Embryonic facial prominence (tissue), 1 donor: ENCODE measurements around the gene RPL41.
"Not testable (repeated sequence)": the region's sequence is repeated elsewhere in the genome, so short reads cannot be mapped to it uniquely, and the experiment has no call there.

Experiments used
- DNase-seq: peaks from one replicate; pipeline ENCODE4 v3.0.0-alpha.2; 2016; ENCODE audit errors: extremely low spot score

The RPL41 gene

GRCh38 chr12:56103066-56103711, 13.2 kb upstream of the RPL41 start:
- no peak for DNase-seq

GRCh38 chr12:56103823-56104108, 12.7 kb upstream of the RPL41 start:
- DNase-seq: no peak

- peak; percentile 94 for DNase-seq
These were observed 12.2 kb upstream of the RPL41 start, which contains the start of gene PA2G4 for GRCh38 chr12:56104109-56104814. TSS of gene PA2G4 (plus strand) at chr12:56104559. CDS start at chr12:56104738, 179 bp downstream.

- no peak for DNase-seq
These were observed 11.4 kb upstream of the RPL41 start for GRCh38 chr12:56104815-56105608.

GRCh38 chr12:56105609-56105902, 10.9 kb upstream of the RPL41 start:
- DNase-seq: no peak

- DNase-seq: no peak
These were observed 9.2 kb upstream of the RPL41 start for GRCh38 chr12:56107242-56107641.

DNA sequence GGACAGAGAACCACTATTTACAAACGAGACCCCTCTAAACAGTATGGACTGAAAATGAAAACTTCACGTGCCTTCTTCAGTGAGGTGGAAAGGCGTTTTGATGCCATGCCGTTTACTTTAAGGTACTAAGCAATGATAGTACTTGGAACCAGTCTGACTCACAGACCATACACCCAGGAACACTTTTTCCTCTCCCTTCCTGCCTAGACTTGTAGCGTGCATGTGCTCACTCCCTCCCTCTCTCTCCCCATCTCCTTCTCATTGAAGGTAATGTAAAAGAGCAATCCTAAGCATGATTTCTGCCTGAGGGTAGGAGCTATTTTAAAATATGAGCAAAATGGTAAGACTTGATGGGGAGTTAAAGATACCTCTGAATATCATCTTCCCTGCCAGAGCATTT, 5.9 kb upstream of the RPL41 start:
- DNase-seq: no peak

- no peak for DNase-seq
These were observed 2.3 kb upstream of the RPL41 start for GRCh38 chr12:56114084-56114483.

DNA sequence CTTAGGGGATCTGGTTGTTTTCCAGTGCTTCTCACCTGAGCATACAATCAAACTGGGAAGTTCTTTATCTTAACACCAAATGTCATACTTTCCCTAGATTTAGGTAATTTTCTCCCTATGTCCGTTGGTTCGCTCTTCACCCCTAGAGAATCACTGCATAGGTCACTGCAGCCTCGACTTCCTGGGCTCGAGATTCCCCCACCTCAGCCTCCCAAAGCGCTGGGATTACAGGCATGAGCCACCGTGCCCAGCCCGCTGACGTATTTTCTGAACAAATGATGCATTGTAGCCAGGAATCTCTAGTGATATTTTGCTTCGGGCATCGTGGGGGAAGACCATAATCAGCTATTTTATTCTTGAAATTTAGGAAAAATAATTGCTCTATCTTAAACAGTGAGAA, 1.1 kb upstream of the RPL41 start:
- DNase-seq: no peak

DNA sequence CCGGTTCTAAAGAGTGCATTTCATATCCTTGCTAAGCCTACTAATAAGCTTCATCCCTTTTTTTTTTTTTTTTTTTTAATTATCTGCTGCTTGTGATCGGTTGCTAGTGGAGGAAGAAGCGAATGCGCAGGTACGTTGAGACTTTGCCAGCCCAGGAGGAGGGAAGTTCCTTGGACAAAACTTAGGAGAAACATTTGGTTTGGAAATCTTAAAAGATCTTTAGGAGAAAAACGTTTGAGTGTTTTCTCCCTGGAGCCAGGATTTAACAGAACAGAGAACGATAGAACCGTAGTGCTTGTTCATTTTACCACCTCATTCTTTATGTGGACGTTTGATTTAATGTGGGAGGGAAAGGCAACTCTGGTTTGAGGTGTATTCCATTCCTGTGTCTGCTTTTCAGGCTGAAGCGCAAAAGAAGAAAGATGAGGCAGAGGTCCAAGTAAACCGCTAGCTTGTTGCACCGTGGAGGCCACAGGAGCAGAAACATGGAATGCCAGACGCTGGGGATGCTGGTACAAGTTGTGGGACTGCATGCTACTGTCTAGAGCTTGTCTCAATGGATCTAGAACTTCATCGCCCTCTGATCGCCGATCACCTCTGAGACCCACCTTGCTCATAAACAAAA, 761 bp downstream of the RPL41 start:
- not testable (repeated sequence) for DNase-seq

DNA sequence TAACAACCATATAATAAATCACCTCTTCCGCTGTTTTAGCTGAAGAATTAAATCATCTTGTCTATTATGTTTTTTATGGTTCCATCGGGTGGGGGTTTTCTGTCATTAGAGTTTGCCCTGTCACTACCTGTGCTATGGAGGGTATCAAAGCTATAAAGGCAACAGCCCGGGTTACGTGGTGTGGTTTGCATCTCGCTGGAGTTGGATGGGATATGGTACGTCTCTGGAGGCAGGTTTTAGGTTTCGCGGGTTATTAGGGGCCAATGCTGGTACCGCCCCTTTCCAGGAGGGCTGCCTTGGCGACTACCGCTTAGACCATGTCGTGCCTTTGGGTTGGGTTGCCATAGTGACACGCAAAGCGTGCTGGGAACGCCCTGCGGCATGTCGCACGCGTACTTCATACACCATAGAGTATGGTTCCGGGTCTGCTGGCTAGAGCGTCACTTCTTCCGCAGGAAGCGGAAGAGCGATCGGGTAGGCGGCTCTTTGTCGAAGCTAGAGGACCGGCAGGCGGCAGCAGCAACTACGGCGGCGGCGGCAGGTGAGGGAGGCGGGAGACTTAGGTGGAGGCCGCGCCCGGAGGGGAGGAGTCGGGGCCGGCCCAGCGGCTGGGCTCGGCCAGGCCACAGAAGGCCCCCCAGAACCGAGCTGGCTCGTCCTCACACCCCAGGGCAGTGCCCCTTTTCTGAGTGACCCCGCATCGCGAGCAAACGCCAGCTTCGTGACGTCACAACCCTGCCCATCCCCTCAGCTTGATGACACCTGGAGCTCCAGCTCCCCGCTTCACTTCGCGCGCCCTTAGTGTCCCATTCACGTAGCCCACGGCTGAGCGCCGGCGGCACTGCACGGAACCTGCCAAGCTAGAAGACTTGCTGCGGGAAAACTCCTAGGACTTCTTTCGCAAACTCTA, 1.6 kb downstream of the RPL41 start, which contains the start of gene ZC3H10:
TSS of gene ZC3H10 (plus strand) at position 489 of the 910 bp plus-strand sequence. CDS start 2,297 bp downstream, outside the sequence.
- DNase-seq: peak; percentile 100

- DNase-seq: no peak
These were observed 2.4 kb downstream of the RPL41 start for GRCh38 chr12:56118688-56119357.

GRCh38 chr12:56119361-56119796, 2.9 kb downstream of the RPL41 start:
- peak; percentile 73 for DNase-seq

GRCh38 chr12:56120158-56120846, 3.9 kb downstream of the RPL41 start:
- no peak for DNase-seq

- no peak for DNase-seq
These were observed 4.9 kb downstream of the RPL41 start for GRCh38 chr12:56121204-56121870.

DNA sequence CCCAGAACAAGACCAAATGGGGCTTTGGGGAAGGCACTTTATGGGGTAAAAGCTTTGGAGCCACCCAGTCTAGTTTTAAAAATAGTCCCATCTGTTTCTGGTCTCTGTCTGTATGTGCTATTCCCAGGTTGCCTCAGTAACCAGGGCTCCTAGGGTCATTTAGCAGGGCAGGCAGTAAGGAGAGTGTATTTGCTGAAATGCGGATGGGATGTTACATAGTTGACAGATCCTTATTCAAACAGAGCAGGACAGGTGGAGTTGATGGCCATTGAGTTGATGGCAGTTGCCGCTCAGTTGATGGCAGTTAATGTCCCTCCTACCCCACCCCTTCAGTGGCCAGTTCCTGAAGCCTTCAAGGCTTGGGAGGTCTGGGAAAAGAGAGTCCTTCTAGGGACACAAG, 6.2 kb downstream of the RPL41 start:
- no peak for DNase-seq

DNA sequence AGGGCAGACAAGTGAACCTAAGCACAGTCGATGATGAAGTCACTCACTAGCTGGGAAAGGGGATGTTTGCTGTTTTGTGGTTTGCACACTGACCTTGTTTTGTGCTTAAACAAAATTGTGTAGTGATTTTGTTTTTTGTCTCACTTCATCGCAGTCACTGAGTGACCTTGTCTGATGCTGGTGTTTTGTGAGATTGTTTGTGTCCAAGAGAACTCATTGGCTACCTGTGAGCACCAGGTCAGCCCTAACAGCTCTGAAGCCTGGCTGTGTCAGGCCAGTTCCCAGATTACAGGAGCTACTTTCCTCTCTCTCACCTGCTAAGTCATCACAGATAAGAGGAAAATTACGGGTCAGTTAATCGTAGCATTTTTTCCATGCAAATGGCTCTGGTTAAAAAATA, 7.7 kb downstream of the RPL41 start:
- DNase-seq: no peak

DNA sequence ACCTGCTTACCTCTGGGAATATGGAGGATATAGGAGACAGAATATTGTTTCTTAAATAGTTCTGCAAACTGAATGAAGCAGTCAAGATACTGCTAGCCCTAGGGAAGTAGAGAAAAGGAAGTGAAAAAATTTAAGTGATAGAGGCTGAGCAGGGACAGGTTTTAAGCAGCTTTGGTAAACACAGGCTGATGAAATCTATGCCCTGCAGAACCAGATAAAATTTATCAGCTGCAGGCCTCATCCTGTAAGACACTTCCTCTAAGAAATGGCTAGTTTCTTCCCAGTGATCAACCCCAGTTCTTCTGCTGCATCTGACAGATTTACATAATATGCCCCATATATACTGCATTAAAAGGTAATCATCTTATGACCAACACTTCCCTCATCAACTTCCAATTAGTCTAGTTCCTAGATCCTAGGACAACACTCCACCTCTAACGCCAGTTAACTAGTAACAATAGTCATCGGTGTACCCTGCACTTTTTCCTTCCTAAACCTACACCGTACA, 10.4 kb downstream of the RPL41 start:
- DNase-seq: no peak

- no peak for DNase-seq
These were observed 11.1 kb downstream of the RPL41 start for GRCh38 chr12:56127485-56127887.
